PC-3 (cell line): ENCODE measurements around the gene ZNF516.

Experiments used
- EZH2 ChIP-seq: fragments of 300-600 bp; sonication (generic); IDR thresholded peaks from one replicate; pipeline ENCODE4 v1.6.1; 2017; ENCODE audit warnings: antibody characterized with exemption, mild to moderate bottlenecking, low read length; ENCODE audit not compliant: unreplicated experiment
- EZH2phosphoT487 ChIP-seq: fragments of 300-600 bp; sonication (generic); IDR thresholded peaks from 2 replicates; pipeline ENCODE4 v1.6.1; 2018; ENCODE audit warnings: mild to moderate bottlenecking, antibody characterized with exemption, low read length, borderline replicate concordance
- TF ChIP-seq, protein P1 (sequence below): fragments of 300-600 bp; sonication (generic); conservative IDR thresholded peaks from 2 replicates; pipeline ENCODE4 v1.5.1; 2017; ENCODE audit warnings: antibody characterized with exemption, low read depth, mild to moderate bottlenecking, low read length

GRCh38 chr18:76528477-76529432 lies 33.7 kb upstream of the ZNF516 start:
- TF ChIP-seq, protein P1, sequence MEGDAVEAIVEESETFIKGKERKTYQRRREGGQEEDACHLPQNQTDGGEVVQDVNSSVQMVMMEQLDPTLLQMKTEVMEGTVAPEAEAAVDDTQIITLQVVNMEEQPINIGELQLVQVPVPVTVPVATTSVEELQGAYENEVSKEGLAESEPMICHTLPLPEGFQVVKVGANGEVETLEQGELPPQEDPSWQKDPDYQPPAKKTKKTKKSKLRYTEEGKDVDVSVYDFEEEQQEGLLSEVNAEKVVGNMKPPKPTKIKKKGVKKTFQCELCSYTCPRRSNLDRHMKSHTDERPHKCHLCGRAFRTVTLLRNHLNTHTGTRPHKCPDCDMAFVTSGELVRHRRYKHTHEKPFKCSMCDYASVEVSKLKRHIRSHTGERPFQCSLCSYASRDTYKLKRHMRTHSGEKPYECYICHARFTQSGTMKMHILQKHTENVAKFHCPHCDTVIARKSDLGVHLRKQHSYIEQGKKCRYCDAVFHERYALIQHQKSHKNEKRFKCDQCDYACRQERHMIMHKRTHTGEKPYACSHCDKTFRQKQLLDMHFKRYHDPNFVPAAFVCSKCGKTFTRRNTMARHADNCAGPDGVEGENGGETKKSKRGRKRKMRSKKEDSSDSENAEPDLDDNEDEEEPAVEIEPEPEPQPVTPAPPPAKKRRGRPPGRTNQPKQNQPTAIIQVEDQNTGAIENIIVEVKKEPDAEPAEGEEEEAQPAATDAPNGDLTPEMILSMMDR, result no peak
- TF ChIP-seq EZH2, result no peak
- no peak for TF ChIP-seq EZH2phosphoT487
